Small intestine (tissue), 7 donors: ENCODE measurements around the gene NMRAL1. TPM values are rescaled to one million over a fixed set of nuclear protein-coding genes. Genes with fewer than 3 reads are reported as not detected.

Source experiments
- DNase-seq, 2 donors: peaks; one replicate each; pipeline versions ENCODE4 v3.0.0 to v3.0.0-alpha.2; 2013
- FAIRE-seq: peaks from 2 replicates; lab custom pipeline; 2012; peaks lifted over from hg19 to GRCh38; lab: Jason Lieb, UNC
- H3K27ac ChIP-seq, 3 donors: one replicate each; pipeline ENCODE4 v1.5.1; 2013; ENCODE audit warnings: low read length in 2 of 3, mild to moderate bottlenecking in 2 of 3, control low read depth in 1 of 3, inconsistent platforms in 1 of 3, low read depth in 1 of 3, moderate library complexity in 1 of 3
- H3K27me3 ChIP-seq, 3 donors: one replicate each; pipeline ENCODE4 v1.6.1; 2013; ENCODE audit warnings: low read length in 3 of 3, inconsistent platforms in 1 of 3; ENCODE audit not compliant: control insufficient read depth in 3 of 3, insufficient read depth in 3 of 3
- H3K36me3 ChIP-seq, 3 donors: one replicate each; pipeline ENCODE4 v1.6.1; 2013; ENCODE audit warnings: low read length in 3 of 3, inconsistent platforms in 1 of 3, low read depth in 1 of 3, mild to moderate bottlenecking in 1 of 3, moderate library complexity in 1 of 3; ENCODE audit not compliant: control insufficient read depth in 3 of 3, insufficient read depth in 2 of 3
- H3K4me1 ChIP-seq, 3 donors: one replicate each; pipeline ENCODE4 v1.6.1; 2013; ENCODE audit warnings: low read length in 2 of 3, inconsistent platforms in 1 of 3, low read depth in 1 of 3, mild to moderate bottlenecking in 1 of 3, moderate library complexity in 1 of 3; ENCODE audit not compliant: control insufficient read depth in 3 of 3, insufficient read depth in 2 of 3
- H3K4me3 ChIP-seq, 3 donors: one replicate each; pipeline ENCODE4 v1.5.1; 2013; ENCODE audit warnings: low read length in 3 of 3, control low read depth in 1 of 3, inconsistent platforms in 1 of 3, low read depth in 1 of 3, mild to moderate bottlenecking in 1 of 3, moderate library complexity in 1 of 3
- H3K9me3 ChIP-seq, 2 donors: one replicate each; pipeline ENCODE4 v1.6.1; 2013; ENCODE audit warnings: low read depth in 1 of 2, low read length in 1 of 2; ENCODE audit not compliant: control insufficient read depth in 2 of 2, insufficient read depth in 1 of 2
- WGBS, 3 donors: extraction: QIAGEN DNeasy Blood & Tissue Kit; methylation state at CpG; one replicate each; pipeline ENCODE4 v1.1.7; 2013; 5-methylcytosine and 5-hydroxymethylcytosine counted together
- polyA plus RNA-seq, 4 donors: library from polyadenylated mRNA; stranded (reverse) in 3 of 4; unstranded in 1 of 4; fragments of 200-250 nt in 3 of 4; fragments of 120-200 nt in 1 of 4; gene quantifications; one replicate each; pipeline versions ENCODE4 v1.2.1 to v1.2.3, GENCODE V29; 2013
- donor health status: healthy with polysubstance abuse.
- donor health status: control.
- donor health status: control.
- donor health status: Bipolar disorder and iron deficiency.
- donor health status: healthy.

NMRAL1 gene
- polyA plus RNA-seq, 4 donors, result 39.6 to 70.9 (median 56.0) TPM

GRCh38 chr16:4425378-4426020 lies 48.9 kb downstream of the NMRAL1 start, which contains the start of gene DNAJA3:
Gene DNAJA3, plus strand, starts transcription at chr16:4425868. Its CDS starts 14 bp downstream, at chr16:4425882.
- WGBS, 3 donors, result 0% methylated on average over 65 to 68 of the region's 68 CpGs
- Histone ChIP-seq H3K4me3 (peak within 1 kb of the TSS; percentile 76 to 99 (median 96)), H3K4me1 (peaks cover 0 to 17% (median 0%) of the 10 kb centered on the region in 3 donors), H3K27me3 (no peaks in the 10 kb centered on the region), H3K9me3 (no peaks in the 10 kb centered on the region), H3K27ac (peak within 1 kb of the TSS; percentile 89 to 100 (median 96)), H3K36me3 (peaks cover 0 to 20% (median 2%) of the 10 kb centered on the region in 3 donors)
- peak; percentile 94 to 98 for DNase-seq
- FAIRE-seq, result no peak

GRCh38 chr16:4420505-4421105 lies 53.8 kb downstream of the NMRAL1 start:
- H3K9me3 ChIP-seq, result no peaks in the 10 kb centered on the region
- no peaks in the 10 kb centered on the region for H3K27me3 ChIP-seq
- FAIRE-seq (no peak), DNase-seq (peak in 1 of 2 donors; percentile 52)
- H3K4me3 ChIP-seq, result no peak overlapping the region
- 57 to 68% (median 66%) methylated on average over 8 of the region's 8 CpGs for WGBS, 3 donors
- H3K4me1 ChIP-seq, result peaks cover 0 to 17% (median 0%) of the 10 kb centered on the region in 3 donors
- H3K27ac ChIP-seq, result peak overlapping the region in 1 of 3 donors; percentile 43
- H3K36me3 ChIP-seq, result no peaks in the 10 kb centered on the region

GRCh38 chr16:4419402-4419959 lies 54.9 kb downstream of the NMRAL1 start:
- no peak overlapping the region for H3K4me3 ChIP-seq
- WGBS, 3 donors, result 72 to 78% (median 76%) methylated on average over 7 of the region's 7 CpGs
- H3K27me3 ChIP-seq, result no peaks in the 10 kb centered on the region
- H3K36me3 ChIP-seq, result peaks cover 0 to 3% (median 0%) of the 10 kb centered on the region in 3 donors
- H3K9me3 ChIP-seq, result no peaks in the 10 kb centered on the region
- FAIRE-seq (no peak), DNase-seq (no peak)
- no peak overlapping the region for H3K27ac ChIP-seq
- H3K4me1 ChIP-seq, result peaks cover 2 to 24% (median 3%) of the 10 kb centered on the region in 3 donors

- DNase-seq (peak; percentile 96 to 97), FAIRE-seq (no peak)
- peak within 1 kb of the TSS; percentile 68 to 97 (median 88) for H3K27ac ChIP-seq
- H3K27me3 ChIP-seq, result no peaks in the 10 kb centered on the region
- H3K36me3 ChIP-seq, result peaks cover 0 to 29% (median 0%) of the 10 kb centered on the region in 3 donors
- H3K4me3 ChIP-seq, result peak within 1 kb of the TSS; percentile 65 to 98 (median 90)
- peaks cover 2 to 24% (median 3%) of the 10 kb centered on the region in 3 donors for H3K4me1 ChIP-seq
- no peaks in the 10 kb centered on the region for H3K9me3 ChIP-seq
- 0% methylated on average over 36 to 92 of the region's 92 CpGs for WGBS, 3 donors
Measured at GRCh38 chr16:4416200-4417032, 58.0 kb downstream of the NMRAL1 start, which contains the start of gene CORO7. Gene CORO7, minus strand, starts transcription at chr16:4416596. Its CDS starts 78 bp downstream, at chr16:4416518.

- Histone ChIP-seq H3K27ac (peak overlapping the region; percentile 68 to 97 (median 88)), H3K27me3 (no peaks in the 10 kb centered on the region), H3K4me1 (peaks cover 2 to 22% (median 3%) of the 10 kb centered on the region in 3 donors), H3K36me3 (peaks cover 0 to 36% (median 0%) of the 10 kb centered on the region in 3 donors), H3K9me3 (no peaks in the 10 kb centered on the region), H3K4me3 (peak overlapping the region; percentile 65 to 98 (median 90))
- FAIRE-seq (no peak), DNase-seq (peak; percentile 66 to 86)
- WGBS, 3 donors, result 0 to 1% (median 1%) methylated on average over 33 to 44 of the region's 44 CpGs
Measured at GRCh38 chr16:4415538-4416199, 58.8 kb downstream of the NMRAL1 start.

GRCh38 chr16:4414187-4414917 lies 60.1 kb downstream of the NMRAL1 start:
- H3K4me1 ChIP-seq, result peaks cover 2 to 14% (median 3%) of the 10 kb centered on the region in 3 donors
- no peaks in the 10 kb centered on the region for H3K9me3 ChIP-seq
- peaks cover 0 to 47% (median 0%) of the 10 kb centered on the region in 3 donors for H3K36me3 ChIP-seq
- H3K27me3 ChIP-seq, result no peaks in the 10 kb centered on the region
- FAIRE-seq (no peak), DNase-seq (peak; percentile 31 to 63)
- WGBS, 3 donors, result 52 to 69% (median 65%) methylated on average over 7 of the region's 7 CpGs
- H3K27ac ChIP-seq, result peak overlapping the region in 2 of 3 donors; percentile 5 to 88
- H3K4me3 ChIP-seq, result no peak overlapping the region

- no peaks in the 10 kb centered on the region for H3K9me3 ChIP-seq
- H3K4me1 ChIP-seq, result peaks cover 2 to 14% (median 3%) of the 10 kb centered on the region in 3 donors
- no peaks in the 10 kb centered on the region for H3K27me3 ChIP-seq
- FAIRE-seq, result no peak
- no peak overlapping the region for H3K27ac ChIP-seq
- WGBS, 3 donors, result 90 to 92% (median 91%) methylated on average over 4 of the region's 4 CpGs
- no peak for DNase-seq
- H3K4me3 ChIP-seq, result no peak overlapping the region
- peaks cover under 1 to 62% (median 11%) of the 10 kb centered on the region in 3 donors for H3K36me3 ChIP-seq
Measured at GRCh38 chr16:4412854-4413253, 61.6 kb downstream of the NMRAL1 start.
